ENCODE data around the gene STYXL1. TPM values are rescaled to one million over a fixed set of nuclear protein-coding genes. Genes with fewer than 3 reads are reported as not detected.
A peak's percentile ranks its signal among the peaks of the same experiment; 100 is the strongest.

The STYXL1 gene
- total RNA-seq, 1 experiment from 2014 or later, result 21.3 TPM

DNA sequence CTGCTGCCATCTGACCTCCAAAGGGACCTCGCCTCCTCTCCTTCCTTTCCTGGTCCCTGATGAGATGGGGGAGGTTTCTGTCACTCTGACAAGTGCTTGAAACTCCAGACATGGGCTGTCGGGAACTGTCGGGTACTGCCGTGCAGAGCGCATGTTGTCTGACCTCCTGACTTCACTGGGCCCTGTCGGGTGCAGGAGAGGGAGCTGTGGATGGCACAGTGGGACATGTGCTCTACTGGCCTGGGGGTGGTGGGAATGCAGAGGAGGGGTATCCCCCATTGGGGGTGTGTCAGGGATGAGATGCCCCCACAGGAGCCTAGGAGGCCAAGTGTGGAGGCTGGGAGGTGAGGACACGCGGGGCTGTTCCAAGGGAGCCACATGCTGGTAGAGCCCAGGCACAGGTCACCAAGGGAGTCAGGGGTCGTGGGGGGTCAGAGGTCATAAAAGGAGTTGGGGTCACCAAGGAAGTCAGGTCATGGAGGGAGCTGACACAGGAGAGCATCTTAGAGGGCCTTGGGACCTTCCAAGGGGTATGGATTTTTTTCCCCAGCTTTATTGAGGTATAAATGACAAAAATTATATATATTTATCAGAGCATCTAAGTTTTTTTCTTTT is 84.3 kb downstream of the STYXL1 start:
- Mint-ChIP-seq H3K27ac (0 out of 2 replicates have a peak overlapping the region, but pooled peaks have one; percentile 68), H3K9me3 (no peaks in the 10 kb centered on the region), H3K36me3 (peaks cover 20% of the 10 kb centered on the region), H3K4me1 (peaks cover 6% of the 10 kb centered on the region), H3K27me3 (ENCODE audit: low read depth) (no peaks in the 10 kb centered on the region; the same call in 1 of the 2 replicates), H3K4me3 (no peak overlapping the region)
- DNase-seq (ENCODE audit: low spot score) (no peak), ATAC-seq (no peak)
- no peak for TF ChIP-seq ETV6 (CRISPR knock-in tag; IDR thresholded peaks at IDR 0.05)
- TF ChIP-seq ZNF138 (CRISPR knock-in tag; conservative IDR thresholded peaks at IDR 0.05), result no peak
- TF ChIP-seq NR1H2 (CRISPR knock-in tag; IDR thresholded peaks at IDR 0.05), result no peak
- TF ChIP-seq, protein P1, sequence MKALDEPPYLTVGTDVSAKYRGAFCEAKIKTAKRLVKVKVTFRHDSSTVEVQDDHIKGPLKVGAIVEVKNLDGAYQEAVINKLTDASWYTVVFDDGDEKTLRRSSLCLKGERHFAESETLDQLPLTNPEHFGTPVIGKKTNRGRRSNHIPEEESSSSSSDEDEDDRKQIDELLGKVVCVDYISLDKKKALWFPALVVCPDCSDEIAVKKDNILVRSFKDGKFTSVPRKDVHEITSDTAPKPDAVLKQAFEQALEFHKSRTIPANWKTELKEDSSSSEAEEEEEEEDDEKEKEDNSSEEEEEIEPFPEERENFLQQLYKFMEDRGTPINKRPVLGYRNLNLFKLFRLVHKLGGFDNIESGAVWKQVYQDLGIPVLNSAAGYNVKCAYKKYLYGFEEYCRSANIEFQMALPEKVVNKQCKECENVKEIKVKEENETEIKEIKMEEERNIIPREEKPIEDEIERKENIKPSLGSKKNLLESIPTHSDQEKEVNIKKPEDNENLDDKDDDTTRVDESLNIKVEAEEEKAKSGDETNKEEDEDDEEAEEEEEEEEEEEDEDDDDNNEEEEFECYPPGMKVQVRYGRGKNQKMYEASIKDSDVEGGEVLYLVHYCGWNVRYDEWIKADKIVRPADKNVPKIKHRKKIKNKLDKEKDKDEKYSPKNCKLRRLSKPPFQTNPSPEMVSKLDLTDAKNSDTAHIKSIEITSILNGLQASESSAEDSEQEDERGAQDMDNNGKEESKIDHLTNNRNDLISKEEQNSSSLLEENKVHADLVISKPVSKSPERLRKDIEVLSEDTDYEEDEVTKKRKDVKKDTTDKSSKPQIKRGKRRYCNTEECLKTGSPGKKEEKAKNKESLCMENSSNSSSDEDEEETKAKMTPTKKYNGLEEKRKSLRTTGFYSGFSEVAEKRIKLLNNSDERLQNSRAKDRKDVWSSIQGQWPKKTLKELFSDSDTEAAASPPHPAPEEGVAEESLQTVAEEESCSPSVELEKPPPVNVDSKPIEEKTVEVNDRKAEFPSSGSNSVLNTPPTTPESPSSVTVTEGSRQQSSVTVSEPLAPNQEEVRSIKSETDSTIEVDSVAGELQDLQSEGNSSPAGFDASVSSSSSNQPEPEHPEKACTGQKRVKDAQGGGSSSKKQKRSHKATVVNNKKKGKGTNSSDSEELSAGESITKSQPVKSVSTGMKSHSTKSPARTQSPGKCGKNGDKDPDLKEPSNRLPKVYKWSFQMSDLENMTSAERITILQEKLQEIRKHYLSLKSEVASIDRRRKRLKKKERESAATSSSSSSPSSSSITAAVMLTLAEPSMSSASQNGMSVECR (CRISPR knock-in tag; IDR thresholded peaks at IDR 0.05; ENCODE audit: borderline replicate concordance), result no peak
- TF ChIP-seq ZNF396 (CRISPR knock-in tag; IDR thresholded peaks at IDR 0.05; ENCODE audit: borderline replicate concordance), result no peak
- TF ChIP-seq ZNF317 (CRISPR knock-in tag; IDR thresholded peaks at IDR 0.05; ENCODE audit: borderline replicate concordance, low read depth), result no peak
- TF ChIP-seq GRHL2 (CRISPR knock-in tag; IDR thresholded peaks at IDR 0.05; ENCODE audit: insufficient replicate concordance, severe bottlenecking), result no peak
- TF ChIP-seq, protein P2, sequence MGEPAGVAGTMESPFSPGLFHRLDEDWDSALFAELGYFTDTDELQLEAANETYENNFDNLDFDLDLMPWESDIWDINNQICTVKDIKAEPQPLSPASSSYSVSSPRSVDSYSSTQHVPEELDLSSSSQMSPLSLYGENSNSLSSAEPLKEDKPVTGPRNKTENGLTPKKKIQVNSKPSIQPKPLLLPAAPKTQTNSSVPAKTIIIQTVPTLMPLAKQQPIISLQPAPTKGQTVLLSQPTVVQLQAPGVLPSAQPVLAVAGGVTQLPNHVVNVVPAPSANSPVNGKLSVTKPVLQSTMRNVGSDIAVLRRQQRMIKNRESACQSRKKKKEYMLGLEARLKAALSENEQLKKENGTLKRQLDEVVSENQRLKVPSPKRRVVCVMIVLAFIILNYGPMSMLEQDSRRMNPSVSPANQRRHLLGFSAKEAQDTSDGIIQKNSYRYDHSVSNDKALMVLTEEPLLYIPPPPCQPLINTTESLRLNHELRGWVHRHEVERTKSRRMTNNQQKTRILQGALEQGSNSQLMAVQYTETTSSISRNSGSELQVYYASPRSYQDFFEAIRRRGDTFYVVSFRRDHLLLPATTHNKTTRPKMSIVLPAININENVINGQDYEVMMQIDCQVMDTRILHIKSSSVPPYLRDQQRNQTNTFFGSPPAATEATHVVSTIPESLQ (CRISPR knock-in tag; IDR thresholded peaks at IDR 0.05), result no peak
- TF ChIP-seq ESRRA (CRISPR knock-in tag; IDR thresholded peaks at IDR 0.05; ENCODE audit: borderline replicate concordance), result no peak
- TF ChIP-seq, protein P3, sequence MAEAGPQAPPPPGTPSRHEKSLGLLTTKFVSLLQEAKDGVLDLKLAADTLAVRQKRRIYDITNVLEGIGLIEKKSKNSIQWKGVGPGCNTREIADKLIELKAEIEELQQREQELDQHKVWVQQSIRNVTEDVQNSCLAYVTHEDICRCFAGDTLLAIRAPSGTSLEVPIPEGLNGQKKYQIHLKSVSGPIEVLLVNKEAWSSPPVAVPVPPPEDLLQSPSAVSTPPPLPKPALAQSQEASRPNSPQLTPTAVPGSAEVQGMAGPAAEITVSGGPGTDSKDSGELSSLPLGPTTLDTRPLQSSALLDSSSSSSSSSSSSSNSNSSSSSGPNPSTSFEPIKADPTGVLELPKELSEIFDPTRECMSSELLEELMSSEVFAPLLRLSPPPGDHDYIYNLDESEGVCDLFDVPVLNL (CRISPR knock-in tag; IDR thresholded peaks at IDR 0.05; ENCODE audit: borderline replicate concordance, low read depth), result no peak
- TF ChIP-seq, protein P4, sequence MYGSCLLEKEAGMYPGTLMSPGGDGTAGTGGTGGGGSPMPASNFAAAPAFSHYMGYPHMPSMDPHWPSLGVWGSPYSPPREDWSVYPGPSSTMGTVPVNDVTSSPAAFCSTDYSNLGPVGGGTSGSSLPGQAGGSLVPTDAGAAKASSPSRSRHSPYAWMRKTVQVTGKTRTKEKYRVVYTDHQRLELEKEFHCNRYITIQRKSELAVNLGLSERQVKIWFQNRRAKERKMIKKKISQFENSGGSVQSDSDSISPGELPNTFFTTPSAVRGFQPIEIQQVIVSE (CRISPR knock-in tag; IDR thresholded peaks at IDR 0.05; ENCODE audit: borderline replicate concordance), result no peak
- TF ChIP-seq, protein P5, sequence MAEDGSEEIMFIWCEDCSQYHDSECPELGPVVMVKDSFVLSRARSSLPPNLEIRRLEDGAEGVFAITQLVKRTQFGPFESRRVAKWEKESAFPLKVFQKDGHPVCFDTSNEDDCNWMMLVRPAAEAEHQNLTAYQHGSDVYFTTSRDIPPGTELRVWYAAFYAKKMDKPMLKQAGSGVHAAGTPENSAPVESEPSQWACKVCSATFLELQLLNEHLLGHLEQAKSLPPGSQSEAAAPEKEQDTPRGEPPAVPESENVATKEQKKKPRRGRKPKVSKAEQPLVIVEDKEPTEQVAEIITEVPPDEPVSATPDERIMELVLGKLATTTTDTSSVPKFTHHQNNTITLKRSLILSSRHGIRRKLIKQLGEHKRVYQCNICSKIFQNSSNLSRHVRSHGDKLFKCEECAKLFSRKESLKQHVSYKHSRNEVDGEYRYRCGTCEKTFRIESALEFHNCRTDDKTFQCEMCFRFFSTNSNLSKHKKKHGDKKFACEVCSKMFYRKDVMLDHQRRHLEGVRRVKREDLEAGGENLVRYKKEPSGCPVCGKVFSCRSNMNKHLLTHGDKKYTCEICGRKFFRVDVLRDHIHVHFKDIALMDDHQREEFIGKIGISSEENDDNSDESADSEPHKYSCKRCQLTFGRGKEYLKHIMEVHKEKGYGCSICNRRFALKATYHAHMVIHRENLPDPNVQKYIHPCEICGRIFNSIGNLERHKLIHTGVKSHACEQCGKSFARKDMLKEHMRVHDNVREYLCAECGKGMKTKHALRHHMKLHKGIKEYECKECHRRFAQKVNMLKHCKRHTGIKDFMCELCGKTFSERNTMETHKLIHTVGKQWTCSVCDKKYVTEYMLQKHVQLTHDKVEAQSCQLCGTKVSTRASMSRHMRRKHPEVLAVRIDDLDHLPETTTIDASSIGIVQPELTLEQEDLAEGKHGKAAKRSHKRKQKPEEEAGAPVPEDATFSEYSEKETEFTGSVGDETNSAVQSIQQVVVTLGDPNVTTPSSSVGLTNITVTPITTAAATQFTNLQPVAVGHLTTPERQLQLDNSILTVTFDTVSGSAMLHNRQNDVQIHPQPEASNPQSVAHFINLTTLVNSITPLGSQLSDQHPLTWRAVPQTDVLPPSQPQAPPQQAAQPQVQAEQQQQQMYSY (CRISPR knock-in tag; IDR thresholded peaks at IDR 0.05), result no peak
- TF ChIP-seq, protein P6, sequence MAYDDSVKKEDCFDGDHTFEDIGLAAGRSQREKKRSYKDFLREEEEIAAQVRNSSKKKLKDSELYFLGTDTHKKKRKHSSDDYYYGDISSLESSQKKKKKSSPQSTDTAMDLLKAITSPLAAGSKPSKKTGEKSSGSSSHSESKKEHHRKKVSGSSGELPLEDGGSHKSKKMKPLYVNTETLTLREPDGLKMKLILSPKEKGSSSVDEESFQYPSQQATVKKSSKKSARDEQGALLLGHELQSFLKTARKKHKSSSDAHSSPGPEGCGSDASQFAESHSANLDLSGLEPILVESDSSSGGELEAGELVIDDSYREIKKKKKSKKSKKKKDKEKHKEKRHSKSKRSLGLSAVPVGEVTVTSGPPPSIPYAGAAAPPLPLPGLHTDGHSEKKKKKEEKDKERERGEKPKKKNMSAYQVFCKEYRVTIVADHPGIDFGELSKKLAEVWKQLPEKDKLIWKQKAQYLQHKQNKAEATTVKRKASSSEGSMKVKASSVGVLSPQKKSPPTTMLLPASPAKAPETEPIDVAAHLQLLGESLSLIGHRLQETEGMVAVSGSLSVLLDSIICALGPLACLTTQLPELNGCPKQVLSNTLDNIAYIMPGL (CRISPR knock-in tag; IDR thresholded peaks at IDR 0.05), result no peak
- TF ChIP-seq, protein P7, sequence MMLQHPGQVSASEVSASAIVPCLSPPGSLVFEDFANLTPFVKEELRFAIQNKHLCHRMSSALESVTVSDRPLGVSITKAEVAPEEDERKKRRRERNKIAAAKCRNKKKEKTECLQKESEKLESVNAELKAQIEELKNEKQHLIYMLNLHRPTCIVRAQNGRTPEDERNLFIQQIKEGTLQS (CRISPR knock-in tag; conservative IDR thresholded peaks at IDR 0.05), result no peak
- TF ChIP-seq OVOL2 (CRISPR knock-in tag; IDR thresholded peaks at IDR 0.05; ENCODE audit: borderline replicate concordance), result no peak
- POLR2A ChIA-PET, result interaction anchor here (0.5 kb wide), 1 partner anchor 1293 kb away, joined by 3 read pairs; no protein-coding TSS in a partner anchor
- CTCF ChIA-PET, result no interaction called here

Data from WTC11 (cell line).